GM12891 (cell line): ENCODE data around the gene RNASEL.
"Not testable (repeated sequence)": the region's sequence is repeated elsewhere in the genome, so short reads cannot be mapped to it uniquely, and the experiment has no call there.

Experiments used
- DNase-seq: peaks from one replicate; pipeline ENCODE4 v3.0.0; 2011; ENCODE audit warnings: low spot score; ENCODE audit not compliant: insufficient read length
- FAIRE-seq: peaks from 2 replicates; lab custom pipeline; 2011; peaks lifted over from hg19 to GRCh38; lab: Jason Lieb, UNC
- PAX5 ChIP-seq: IDR thresholded peaks from 2 replicates; pipeline ENCODE4 v1.6.1; 2011; ENCODE audit warnings: low read length, moderate library complexity, mild to moderate bottlenecking; ENCODE audit not compliant: insufficient read depth, severe bottlenecking
- POLR2A ChIP-seq: IDR thresholded peaks from 2 replicates; pipeline ENCODE4 v1.6.1; 2011; ENCODE audit warnings: low read depth, low read length, control low read depth
- POLR2AphosphoS5 ChIP-seq: IDR thresholded peaks from 2 replicates; pipeline ENCODE4 v1.6.1; 2011; ENCODE audit warnings: low read depth, low read length, control low read depth
- POU2F2 ChIP-seq: IDR thresholded peaks from 2 replicates; pipeline ENCODE4 v1.6.1; 2011; ENCODE audit warnings: low read depth, mild to moderate bottlenecking, control low read depth, low read length, moderate library complexity
- SPI1 ChIP-seq: IDR thresholded peaks from 2 replicates; pipeline ENCODE4 v1.6.1; 2011; ENCODE audit warnings: low read depth, low read length, control low read depth
- TAF1 ChIP-seq: IDR thresholded peaks from 2 replicates; pipeline ENCODE4 v1.6.1; 2011; ENCODE audit warnings: low read depth, low read length, control low read depth

The RNASEL gene

DNA sequence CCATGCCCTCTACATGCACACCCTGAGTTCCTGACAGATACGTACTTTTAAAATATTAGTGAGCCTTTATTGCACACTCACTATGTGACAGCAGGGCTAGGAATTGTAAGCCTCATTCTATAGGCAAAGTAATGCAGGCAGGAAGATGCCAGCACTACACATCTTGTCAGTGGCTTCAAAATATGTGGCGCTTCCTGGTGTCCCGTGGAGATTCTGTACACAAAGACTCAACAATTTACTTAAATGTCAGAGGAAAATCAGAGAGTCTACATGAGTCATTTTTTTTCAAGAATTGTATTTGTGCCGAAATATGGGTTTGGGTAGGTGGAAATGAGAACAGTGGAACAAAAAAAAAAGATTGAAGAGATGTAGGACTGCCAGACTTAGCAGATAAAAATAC lies 27.6 kb downstream of the RNASEL start:
- DNase-seq, result no peak
- FAIRE-seq, result no peak
- TF ChIP-seq PAX5, result no peak
- TF ChIP-seq TAF1, result no peak
- no peak for TF ChIP-seq POLR2AphosphoS5
- TF ChIP-seq SPI1, result no peak
- TF ChIP-seq POLR2A, result no peak
- no peak for TF ChIP-seq POU2F2

DNA sequence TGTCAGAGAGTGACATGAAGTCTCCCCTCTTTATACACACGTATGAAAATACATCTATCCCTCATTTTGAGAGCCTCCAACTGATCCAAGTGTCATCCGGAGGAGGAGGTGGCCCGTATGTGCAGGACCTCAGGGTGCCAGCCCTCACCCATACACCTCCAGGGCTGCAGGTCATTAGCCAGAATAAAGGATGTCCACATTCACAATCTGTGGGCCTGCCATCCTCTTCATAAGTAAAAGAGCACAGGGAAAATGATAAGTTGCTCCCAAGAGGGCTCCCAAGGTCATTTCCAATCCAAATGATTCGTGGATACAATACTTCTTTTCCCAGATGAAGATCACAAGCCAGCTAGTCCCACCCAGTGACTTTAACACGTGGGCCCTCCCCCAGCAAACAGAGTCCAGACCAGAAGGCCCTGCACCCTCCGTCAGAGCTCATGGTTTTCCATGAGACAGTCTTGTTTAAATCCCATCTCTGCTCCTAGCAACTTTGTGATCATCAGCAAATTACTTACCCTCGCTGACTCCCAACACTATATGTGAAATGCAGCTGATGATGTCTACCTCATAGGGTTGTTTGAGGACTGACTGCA lies 28.6 kb downstream of the RNASEL start:
- DNase-seq, result no peak
- no peak for FAIRE-seq
- no peak for TF ChIP-seq SPI1
- no peak for TF ChIP-seq PAX5
- TF ChIP-seq POLR2AphosphoS5, result no peak
- TF ChIP-seq POU2F2, result no peak
- TF ChIP-seq TAF1, result no peak
- no peak for TF ChIP-seq POLR2A

DNA sequence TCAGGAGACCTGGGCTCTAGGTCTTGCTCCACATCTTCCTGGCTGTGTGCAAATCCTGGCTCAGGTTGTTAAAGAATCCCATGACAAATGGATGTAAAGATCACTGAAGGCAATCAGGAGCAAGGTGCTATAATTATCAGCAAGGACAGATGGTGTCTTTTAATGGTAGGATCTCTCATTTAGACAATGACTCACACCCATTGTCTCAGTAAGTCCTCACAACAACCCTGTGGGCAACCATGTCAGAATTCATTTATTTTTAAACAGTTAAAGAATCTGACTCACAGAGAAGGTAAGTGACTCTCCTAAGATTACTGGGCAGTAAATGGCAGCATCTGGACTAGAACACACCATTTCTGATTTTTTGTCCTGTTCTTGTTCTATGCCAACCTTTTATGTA lies 32.8 kb downstream of the RNASEL start:
- no peak for FAIRE-seq
- no peak for TF ChIP-seq SPI1
- TF ChIP-seq POLR2A, result no peak
- TF ChIP-seq TAF1, result no peak
- TF ChIP-seq POU2F2, result no peak
- TF ChIP-seq PAX5, result no peak
- no peak for TF ChIP-seq POLR2AphosphoS5
- no peak for DNase-seq

DNA sequence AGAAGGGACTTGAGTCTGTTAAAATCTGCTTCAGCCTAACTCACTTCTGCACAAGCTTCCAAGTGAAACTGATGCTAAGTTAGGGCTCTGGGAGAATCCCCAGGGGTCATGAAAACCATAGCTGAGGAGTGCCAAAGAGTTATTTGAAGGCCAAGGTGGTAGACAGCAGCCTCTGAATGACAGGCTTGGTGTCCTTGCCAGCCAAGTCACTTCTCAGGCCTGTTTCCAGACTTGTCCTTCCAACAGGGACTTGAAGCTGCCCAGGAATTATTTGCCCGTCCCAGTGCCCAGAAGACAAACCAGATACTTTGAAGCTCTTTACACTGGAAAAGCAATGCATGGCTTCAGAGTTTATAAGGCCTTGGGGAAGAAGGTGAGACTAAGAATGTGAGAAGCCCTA lies 33.6 kb downstream of the RNASEL start:
- FAIRE-seq, result no peak
- no peak for DNase-seq
- TF ChIP-seq POU2F2 (no peak), POLR2A (no peak), TAF1 (no peak), POLR2AphosphoS5 (no peak), PAX5 (no peak), SPI1 (no peak)

DNA sequence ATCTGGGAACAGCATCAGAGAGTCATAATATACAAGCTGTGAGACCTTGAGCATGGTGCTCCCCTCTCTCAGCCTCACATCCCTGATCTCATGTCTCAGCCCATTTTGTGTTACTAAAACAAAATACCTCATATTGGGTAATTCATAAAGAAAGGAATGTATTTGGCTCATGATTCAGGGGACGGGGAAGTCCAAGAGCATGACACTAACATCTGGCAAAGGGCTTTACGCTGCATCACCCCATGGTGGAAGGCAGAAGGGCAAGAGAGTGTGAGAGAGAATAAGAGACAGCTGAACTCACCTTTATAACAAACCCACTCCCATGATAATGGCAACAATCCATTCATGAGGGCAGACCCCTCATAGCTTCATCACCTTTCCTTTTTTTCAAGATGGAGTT lies 36.5 kb downstream of the RNASEL start:
- DNase-seq, result no peak
- no peak for FAIRE-seq
- no peak for TF ChIP-seq TAF1
- TF ChIP-seq PAX5, result no peak
- no peak for TF ChIP-seq SPI1
- TF ChIP-seq POU2F2, result no peak
- TF ChIP-seq POLR2AphosphoS5, result no peak
- no peak for TF ChIP-seq POLR2A

DNA sequence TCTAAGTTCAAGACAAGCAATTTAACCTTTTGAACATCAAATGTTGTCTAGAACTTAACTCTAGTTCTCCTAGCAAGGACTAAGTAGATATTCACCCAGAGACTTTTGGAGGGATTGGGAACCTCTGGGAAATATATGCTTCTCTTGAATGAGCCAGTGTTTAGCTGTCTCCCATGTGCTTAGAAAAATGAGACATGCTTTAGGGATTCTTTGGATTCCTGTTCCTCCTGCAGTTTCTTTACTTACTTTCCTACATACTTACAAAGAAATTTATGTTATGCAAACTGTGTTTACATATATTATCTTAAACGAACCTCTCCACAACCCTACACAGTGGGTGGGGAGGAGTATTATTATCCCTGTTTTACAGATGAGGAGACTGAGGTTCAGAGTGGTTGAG lies 39.2 kb downstream of the RNASEL start:
- DNase-seq, result no peak
- no peak for FAIRE-seq
- TF ChIP-seq POLR2A, result no peak
- TF ChIP-seq SPI1, result no peak
- TF ChIP-seq TAF1, result no peak
- TF ChIP-seq PAX5, result no peak

DNA sequence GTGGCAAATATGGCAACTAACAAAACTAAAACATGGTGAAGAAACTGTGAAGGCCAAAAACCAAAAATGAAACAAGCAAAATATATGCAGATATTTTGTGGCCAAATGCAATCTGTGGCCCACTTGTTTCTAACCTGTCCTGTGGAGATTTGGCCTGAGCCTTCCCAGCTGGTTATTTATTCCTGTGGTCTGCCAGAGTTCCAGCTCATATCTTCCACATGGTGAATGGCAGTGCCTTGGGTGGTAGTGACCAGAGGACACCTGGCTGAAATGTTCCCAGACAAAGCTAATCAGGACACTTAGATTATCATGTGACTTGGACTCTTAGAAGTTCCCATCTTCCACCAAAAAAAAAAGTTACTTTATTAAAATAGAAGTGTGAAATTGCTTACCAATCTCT lies 39.7 kb downstream of the RNASEL start:
- no peak for FAIRE-seq
- TF ChIP-seq SPI1 (no peak), POLR2AphosphoS5 (no peak), POU2F2 (no peak), PAX5 (no peak), POLR2A (no peak), TAF1 (no peak)
- no peak for DNase-seq

DNA sequence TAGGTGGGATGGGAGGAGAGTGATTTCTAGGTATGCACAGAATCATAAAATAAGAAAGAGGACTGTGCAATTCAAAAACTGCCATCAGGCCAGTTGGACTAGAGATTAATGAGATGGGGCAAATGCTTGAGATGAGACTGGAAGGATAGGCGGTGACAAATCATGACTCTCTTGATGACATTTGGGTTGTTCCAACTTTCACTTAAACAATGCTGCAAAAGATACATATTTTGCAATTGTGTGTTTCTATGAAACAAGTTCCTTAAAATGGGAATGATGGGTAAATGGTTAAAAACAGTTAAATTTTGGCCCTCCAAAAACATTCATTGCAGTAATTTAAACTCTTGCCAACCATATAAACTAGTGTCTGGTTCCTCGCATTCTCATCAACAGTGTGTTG lies 55.2 kb downstream of the RNASEL start:
- TF ChIP-seq TAF1, result no peak
- no peak for TF ChIP-seq POLR2AphosphoS5
- TF ChIP-seq PAX5, result no peak
- no peak for TF ChIP-seq POLR2A
- TF ChIP-seq SPI1, result no peak
- TF ChIP-seq POU2F2, result no peak
- no peak for DNase-seq
- FAIRE-seq, result no peak

DNA sequence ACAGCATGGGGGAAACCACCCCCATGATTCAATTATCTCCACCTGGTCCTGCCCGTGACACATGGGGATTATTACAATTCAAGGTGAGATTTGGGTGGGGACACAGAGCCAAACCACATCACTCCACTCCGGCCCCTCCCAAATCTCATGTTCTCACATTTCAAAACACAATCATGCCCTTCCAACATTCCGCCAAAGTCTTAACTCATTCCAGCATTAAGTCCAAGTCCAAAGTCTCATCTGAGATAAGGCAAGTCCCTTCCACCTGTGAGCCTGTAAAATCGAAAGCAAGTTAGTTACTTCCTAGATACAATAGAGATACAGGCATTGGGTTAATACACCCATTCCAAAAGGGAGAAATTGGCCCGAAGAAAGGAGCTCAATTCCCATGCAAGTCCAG lies 60.9 kb downstream of the RNASEL start:
- not testable (repeated sequence) for FAIRE-seq, DNase-seq

DNA sequence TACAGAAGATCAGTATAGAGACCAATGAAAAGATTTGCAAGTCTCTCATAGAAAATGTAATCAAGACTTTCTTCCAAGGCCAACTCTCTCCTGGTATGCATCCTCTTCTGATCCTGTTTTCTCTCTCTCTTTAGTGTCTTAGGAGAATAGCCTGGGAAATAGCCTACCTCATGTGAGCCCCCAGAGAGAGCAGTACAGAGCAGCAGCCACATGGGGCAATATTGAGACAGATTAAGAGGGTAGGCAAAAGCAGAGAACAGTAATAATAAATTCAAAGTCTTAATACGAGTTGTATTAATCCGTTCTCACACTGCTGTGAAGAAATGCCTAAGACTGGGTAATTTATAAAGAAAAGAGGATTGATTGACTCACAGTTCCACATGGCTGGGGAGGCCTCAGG lies 61.4 kb downstream of the RNASEL start:
- no peak for DNase-seq
- no peak for FAIRE-seq
- TF ChIP-seq POLR2AphosphoS5 (no peak), SPI1 (no peak), POLR2A (no peak), POU2F2 (no peak), PAX5 (no peak), TAF1 (no peak)

DNA sequence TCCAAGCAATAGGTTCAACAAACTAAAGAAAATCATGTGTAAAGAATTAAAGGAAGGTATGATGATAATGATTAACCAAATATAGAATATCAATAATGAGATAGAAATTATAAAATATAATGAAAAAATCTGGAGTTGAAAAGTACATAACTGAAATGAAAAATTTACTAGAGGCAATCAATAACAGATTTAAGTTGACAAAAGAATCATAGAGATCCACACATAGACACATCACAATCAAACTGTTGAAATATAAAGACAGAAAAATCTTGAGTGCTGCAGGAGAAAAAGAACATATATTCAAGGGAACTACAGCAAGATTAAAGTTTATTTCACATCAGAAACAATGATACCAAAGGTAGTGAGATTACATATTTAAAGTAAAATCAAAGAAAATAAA lies 63.7 kb downstream of the RNASEL start:
- no peak for DNase-seq
- FAIRE-seq, result no peak
- TF ChIP-seq POLR2A (no peak), POLR2AphosphoS5 (no peak), POU2F2 (no peak), SPI1 (no peak), TAF1 (no peak), PAX5 (no peak)
